Body of pancreas (tissue), 4 donors: ENCODE results near the gene CDC14B.
"Not testable (repeated sequence)": the region's sequence is repeated elsewhere in the genome, so short reads cannot be mapped to it uniquely, and the experiment has no call there.

ENCODE experiments used
- POLR2A ChIP-seq, 3 donors: fragments of 450-650 bp; IDR thresholded peaks; one replicate each; pipeline ENCODE4 v1.6.1; 2016; ENCODE audit warnings: antibody characterized with exemption in 3 of 3, mild to moderate bottlenecking in 2 of 3
- TF ChIP-seq, protein P1 (sequence below), 7 experiments: fragments of 450-650 bp in 4 of 7; fragments of 200-600 bp in 3 of 7; sonication (generic) in 3 of 7; IDR thresholded peaks; one replicate each; pipeline ENCODE4 v1.5.1; 2016 to 2019; ENCODE audit warnings: antibody characterized with exemption in 7 of 7

DNA sequence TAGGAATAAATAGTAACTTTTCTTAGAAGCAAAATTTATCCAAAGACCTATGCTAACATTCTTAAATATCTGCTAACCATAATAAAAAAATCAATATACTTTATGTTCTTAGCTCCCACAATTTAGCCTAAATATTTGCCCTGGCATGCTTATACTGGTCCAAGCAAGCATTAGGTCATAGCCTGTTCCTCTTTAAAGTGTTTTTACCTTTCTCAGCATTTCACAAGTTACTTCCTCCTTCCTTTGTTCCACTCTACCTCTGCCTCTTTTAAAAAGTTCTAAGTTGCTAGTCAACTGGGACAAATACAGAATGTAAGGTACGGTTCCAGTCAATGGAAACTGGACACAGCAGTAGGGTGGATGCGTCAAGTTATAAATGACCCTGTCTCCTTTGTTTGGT, 37.4 kb downstream of the CDC14B start:
- TF ChIP-seq, protein P1, sequence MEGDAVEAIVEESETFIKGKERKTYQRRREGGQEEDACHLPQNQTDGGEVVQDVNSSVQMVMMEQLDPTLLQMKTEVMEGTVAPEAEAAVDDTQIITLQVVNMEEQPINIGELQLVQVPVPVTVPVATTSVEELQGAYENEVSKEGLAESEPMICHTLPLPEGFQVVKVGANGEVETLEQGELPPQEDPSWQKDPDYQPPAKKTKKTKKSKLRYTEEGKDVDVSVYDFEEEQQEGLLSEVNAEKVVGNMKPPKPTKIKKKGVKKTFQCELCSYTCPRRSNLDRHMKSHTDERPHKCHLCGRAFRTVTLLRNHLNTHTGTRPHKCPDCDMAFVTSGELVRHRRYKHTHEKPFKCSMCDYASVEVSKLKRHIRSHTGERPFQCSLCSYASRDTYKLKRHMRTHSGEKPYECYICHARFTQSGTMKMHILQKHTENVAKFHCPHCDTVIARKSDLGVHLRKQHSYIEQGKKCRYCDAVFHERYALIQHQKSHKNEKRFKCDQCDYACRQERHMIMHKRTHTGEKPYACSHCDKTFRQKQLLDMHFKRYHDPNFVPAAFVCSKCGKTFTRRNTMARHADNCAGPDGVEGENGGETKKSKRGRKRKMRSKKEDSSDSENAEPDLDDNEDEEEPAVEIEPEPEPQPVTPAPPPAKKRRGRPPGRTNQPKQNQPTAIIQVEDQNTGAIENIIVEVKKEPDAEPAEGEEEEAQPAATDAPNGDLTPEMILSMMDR (IDR thresholded peaks at IDR 0.05), result not testable (repeated sequence)
- TF ChIP-seq POLR2A (IDR thresholded peaks at IDR 0.05), result not testable (repeated sequence)
